IMR-90 (cell line): ENCODE data around the gene CCDC88C.

Experiments used
- CEBPB ChIP-seq: IDR thresholded peaks from 2 replicates; pipeline ENCODE4 v1.6.1; 2012; ENCODE audit warnings: low read depth, low read length, improper control_type of control experiment
- CTCF ChIP-seq: conservative IDR thresholded peaks from 2 replicates; pipeline ENCODE4 v1.5.1; 2012; ENCODE audit warnings: mild to moderate bottlenecking, low read depth, low read length, improper control_type of control experiment
- MAFK ChIP-seq: IDR thresholded peaks from 2 replicates; pipeline ENCODE4 v1.6.1; 2012; ENCODE audit warnings: low read depth, low read length, improper control_type of control experiment
- MXI1 ChIP-seq: IDR thresholded peaks from 2 replicates; pipeline ENCODE4 v1.6.1; 2012; ENCODE audit warnings: low read depth, mild to moderate bottlenecking, low read length, moderate library complexity, borderline replicate concordance
- POLR2A ChIP-seq: IDR thresholded peaks from 2 replicates; pipeline ENCODE4 v1.6.1; 2012; ENCODE audit warnings: mild to moderate bottlenecking, low read depth, low read length
- RAD21 ChIP-seq: IDR thresholded peaks from 2 replicates; pipeline ENCODE4 v1.6.1; 2012; ENCODE audit warnings: low read length, improper control_type of control experiment
- RCOR1 ChIP-seq: IDR thresholded peaks from 2 replicates; pipeline ENCODE4 v1.6.1; 2012; ENCODE audit warnings: mild to moderate bottlenecking, low read length, improper control_type of control experiment; ENCODE audit not compliant: insufficient replicate concordance
- SMC3 ChIP-seq: fragments of 150-350 bp; IDR thresholded peaks from 2 replicates; pipeline ENCODE4 v1.6.1; 2016; ENCODE audit warnings: low read depth, mild to moderate bottlenecking, antibody characterized with exemption, low read length, moderate library complexity

GRCh38 chr14:91261986-91262549, 155.6 kb downstream of the CCDC88C start:
- TF ChIP-seq SMC3 (no peak), CTCF (no peak), RAD21 (no peak), RCOR1 (no peak), POLR2A (no peak), CEBPB (no peak), MXI1 (no peak), MAFK (no peak)
